Measurements from ENCODE around the gene METTL17.
"Not testable (repeated sequence)": the region's sequence is repeated elsewhere in the genome, so short reads cannot be mapped to it uniquely, and the experiment has no call there.

The METTL17 gene

DNA sequence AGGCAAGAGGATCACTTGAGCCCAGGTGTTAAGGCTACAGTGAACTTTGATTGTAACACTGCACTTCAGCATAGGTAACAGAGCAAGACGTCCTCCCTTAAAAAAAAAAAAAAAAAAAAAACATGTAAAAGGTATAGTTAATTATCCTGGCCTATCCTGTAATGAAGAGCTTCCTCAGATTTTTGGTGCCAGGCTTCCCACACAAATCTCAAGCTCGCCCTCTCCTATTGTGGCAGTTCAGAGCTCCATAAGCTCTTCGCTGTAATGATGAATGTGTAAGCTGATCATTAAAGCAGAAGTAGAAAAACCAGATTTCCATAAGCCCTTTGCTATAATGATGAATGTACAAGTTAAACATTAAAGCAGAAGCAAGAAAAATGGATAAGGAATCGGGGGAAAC is 7.3 kb downstream of the METTL17 start:
- DNase-seq, result no peak

DNA sequence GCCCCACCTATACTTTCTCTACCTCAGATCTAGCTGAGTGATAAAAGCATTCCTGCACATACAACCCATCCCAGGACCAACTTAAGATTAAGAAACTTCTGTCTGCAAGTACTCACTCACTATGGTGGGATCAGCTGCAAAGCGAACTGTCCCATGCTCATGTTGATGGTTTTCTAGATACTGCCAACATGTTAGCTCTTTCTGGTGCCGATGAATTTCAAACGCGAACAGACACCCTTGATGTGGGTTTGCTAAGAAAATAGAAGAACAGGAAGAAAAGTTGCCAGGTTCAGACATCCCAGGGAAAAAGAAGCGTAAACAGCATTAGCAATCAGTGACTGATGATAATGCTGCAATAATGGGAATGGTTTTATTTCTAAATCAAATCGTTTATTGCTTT is 7.8 kb downstream of the METTL17 start:
- no peak for DNase-seq

DNA sequence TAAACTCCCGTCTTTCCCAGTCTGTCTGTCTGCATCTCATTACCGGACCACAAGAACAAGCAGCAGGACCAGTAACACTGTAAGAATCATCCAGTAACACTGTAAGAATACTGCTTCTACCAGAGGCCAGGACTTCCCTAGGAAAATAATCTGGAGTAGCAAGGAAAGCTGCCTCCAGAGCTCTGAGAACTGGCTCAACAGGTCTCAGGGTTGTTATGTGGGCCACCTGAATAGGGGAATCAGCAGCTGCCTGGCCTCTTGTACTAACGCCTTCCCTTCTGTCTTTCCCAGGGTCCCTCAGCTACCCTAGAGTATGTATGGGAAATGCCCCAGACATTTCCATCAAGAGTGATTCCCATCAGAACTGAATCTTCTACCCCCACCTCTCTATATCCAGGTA is 8.4 kb downstream of the METTL17 start:
- DNase-seq, result no peak

DNA sequence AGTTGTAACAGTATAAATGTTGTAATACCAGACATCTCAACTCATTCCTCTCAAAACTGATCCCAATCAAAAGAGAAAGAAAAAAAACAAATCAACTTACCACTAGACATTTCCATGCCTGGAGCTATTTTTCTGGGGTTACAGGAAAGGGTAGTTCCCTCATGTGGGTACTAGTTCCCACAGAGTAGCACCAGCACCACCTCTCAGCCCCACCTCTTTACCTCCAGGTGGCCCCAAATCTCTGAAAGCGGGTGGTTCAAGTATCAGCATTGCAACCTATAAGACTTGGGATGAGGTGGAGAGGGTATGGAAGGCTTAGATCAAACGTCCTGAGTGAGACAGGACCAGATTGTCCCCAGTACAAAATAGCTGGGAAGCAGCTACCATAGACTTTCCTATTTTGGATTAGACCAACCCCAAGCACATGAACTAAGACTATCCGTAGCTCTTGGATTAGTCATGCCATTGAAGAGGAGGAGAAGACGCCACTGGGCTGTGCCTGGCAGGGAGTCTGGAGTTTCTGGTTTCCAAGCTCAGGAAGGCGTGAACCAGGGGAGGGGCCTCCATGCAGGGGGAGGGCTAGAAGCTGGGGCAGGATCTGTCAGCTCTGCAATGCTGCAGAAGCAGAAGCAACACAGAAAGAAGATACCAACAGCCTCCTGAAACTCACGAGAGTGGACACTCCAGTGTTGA is 9.0 kb downstream of the METTL17 start, which contains the start of gene SLC39A2:
TSS of gene SLC39A2 (plus strand) at position 620 of the 693 bp plus-strand sequence. CDS start 154 bp downstream, outside the sequence.
- no peak for DNase-seq

DNA sequence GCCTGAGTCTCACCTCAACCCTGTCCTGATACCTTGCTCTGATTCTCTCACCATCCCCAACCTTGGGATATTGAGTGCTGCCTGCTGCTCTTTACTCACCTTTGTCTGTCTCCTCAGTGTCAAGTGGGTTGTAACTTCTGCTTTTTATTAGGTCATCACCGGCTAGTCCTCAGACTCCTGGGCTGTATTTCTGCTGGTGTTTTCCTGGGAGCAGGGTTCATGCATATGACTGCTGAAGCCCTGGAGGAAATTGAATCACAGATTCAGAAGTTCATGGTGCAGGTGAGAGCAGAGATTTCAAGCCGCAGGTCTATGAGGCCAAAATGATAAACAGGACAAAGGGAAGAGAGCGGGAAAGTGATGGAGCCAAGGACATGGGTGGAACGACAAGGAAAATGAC is 9.8 kb downstream of the METTL17 start:
- DNase-seq, result no peak

DNA sequence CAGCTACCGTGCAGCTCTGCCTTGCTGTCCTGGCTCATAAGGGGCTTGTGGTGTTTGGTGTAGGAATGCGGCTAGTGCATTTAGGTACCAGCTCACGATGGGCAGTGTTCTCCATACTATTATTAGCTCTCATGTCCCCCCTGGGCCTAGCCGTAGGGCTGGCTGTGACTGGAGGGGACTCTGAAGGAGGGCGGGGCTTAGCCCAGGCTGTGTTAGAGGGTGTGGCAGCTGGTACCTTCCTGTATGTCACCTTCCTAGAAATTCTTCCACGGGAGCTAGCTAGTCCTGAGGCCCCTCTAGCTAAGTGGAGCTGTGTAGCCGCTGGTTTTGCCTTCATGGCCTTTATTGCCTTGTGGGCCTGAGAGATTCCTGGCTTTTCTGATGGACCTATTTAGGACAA is 11.4 kb downstream of the METTL17 start:
- no peak for DNase-seq

DNA sequence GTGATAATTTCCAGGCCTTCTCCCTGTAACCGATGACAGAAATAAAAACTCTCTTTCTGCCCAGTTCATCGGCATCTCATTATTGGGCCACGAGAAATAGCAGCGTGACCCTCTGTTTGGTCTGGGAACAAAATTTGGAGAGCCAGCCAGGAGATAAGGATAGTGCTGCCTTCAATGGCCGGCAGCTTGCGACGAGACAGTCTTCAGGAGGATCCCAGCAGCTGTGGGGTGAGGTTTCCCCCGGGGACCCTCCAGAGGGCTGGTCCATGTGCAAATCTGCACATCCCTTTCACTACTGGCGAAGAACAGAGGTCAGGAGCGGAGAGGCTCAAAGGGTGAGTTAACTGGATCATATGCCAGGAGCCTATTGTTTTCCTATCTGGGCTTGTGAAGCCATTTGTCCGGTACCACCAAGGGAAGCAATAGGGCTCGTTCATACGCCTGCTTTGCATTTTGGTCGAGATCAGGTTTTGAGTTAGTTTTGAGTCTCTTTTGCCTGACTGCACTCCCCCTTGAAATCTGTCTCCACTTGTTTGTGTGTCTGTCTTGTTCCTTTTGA is 14.1 kb downstream of the METTL17 start:
- no peak for DNase-seq

DNA sequence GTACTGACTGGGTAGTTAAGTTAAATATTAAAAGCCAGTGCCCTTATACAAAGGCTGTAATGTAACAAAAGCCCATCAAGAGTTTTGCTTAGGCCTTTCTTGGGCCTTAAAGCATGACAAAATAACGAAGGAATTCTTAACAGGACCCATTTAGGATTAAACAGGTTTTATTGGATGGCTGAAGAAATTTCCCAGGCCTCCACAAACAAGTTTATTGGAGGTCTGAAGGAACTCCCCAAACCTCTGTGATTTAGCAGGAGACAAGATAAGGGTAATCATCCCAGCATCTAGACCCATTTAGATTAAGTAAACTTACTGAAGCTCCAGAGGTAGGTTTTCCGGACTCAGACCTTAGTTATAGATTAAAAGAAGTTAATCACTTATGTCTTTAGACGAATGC is 19.9 kb downstream of the METTL17 start:
- not testable (repeated sequence) for DNase-seq

DNA sequence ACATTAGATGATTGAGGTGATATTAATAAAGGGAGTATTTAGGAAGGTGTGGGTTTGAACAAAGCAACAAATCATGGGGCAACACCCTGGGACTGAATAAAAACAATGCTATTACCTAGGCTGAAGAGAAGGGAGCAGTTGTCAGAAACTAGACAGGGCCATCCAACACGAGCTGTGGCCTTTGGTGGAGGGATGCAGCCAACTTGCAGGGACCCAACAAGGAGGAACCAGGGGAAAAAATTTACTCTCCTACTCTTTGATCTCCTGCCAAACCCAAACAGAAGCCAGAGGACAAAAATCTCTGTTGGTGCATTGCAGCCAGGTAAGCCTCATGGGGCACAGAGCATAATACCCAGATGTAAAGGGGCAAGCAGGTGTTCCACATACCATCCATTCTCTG is 21.4 kb downstream of the METTL17 start:
- no peak for DNase-seq

DNA sequence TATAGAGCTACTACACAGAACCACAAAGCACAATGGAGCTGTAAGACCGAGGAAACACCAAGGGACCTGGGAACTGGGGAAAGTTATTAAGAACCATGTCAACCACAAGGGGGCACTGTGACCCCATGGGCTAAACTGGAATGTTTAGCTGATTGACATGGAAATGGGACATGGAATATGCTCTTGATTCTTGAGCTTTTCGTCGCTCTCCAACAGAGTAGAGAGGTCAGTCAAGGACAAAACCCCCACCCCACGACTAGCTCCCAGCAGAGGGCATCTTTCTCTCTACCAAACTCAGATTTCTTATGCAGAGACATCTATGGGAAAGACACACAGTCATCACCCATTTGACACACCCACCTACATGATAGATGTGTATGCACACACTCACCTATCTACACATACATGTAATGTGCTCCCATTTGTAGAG is 25.0 kb downstream of the METTL17 start:
- peak; percentile 80 for DNase-seq

DNA sequence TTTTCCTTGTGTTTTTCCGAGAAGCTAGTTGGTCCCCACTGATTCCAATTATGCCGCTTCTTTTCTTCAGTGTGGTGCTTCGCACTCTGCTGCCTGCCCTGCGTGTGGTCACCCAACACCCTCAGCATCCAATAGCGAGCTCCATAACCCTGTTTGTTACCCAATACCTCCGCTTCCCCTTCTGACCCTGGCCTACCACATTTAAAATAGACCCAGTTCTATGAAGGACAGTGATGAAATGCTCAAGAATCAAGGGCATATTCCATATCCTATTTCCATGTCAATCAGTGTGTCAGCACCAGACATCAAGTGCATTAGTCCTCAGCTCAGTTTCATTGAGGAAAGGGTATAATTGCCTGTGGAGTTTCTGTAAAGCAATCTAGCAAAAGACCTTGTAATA is 25.5 kb downstream of the METTL17 start:
- DNase-seq, result no peak

DNA sequence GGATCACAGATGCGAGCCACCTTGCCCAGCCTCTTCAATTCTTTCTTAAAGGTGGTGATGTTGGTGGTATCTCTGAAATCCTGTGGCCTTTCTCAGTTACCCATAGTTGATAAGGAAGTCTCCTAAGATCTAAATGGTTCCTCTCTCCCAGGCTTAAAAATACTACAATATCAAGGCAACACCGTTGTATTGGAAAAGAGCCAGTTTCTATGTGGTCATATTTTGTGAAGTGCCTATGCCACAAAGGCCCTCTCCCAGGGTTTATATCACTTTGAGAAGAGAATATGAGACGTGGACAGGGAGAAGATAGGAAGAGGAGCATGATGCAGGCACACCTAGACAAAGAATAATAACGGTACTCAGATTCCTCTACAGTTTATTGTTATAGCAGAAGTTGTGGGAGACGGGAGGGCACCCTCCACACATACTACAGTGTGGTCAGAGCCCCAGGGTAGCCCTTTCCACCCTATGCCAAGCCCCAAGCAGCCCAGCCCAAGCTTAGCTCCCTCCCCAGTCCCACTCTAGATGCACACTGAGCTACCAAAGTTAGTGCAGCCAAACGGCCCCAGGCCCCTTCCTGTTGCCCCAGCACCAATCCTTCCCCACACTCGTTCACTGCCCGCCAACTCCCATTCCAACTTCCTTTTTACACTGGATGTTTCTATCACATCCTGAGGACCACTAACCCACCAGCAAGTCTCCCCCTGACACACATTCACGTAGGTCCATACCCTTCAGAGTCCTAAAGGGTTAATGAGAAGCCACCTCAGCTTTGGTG is 26.8 kb downstream of the METTL17 start:
- DNase-seq, result no peak

DNA sequence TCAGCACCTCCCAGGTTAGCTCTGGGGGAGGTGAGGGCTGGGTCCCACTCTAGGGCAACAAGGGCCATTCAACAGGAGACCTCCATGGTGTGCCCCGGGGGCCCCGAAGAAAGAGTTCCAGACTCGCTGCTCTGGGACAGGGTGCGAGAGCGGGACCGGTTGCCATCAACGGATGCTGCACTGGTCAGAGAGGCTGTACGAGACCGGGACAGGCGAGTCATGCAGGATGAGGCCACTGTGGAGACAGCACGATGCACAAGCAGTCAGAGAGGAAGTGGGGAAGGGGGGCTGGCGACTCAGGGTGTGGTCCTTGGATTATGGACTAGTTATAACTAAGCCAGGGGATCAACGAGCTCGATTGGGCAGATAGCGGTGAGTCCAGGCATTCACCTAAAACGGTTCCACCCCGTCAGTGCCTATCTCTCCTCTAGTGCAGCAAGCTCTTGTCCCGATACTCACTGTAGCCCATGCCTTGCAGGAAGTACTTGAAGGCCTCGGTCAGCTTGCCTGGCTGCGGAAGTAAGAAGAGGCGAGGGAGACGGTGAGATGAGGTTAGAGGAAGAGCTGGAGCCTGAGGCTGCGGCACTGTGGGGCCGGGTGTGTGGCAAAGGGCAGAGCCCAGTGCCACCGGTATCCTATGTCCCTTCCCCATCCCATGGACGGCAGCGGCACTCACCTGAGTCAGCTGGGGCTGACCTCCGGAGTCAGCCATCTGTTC is 27.9 kb downstream of the METTL17 start:
- no peak for DNase-seq

DNA sequence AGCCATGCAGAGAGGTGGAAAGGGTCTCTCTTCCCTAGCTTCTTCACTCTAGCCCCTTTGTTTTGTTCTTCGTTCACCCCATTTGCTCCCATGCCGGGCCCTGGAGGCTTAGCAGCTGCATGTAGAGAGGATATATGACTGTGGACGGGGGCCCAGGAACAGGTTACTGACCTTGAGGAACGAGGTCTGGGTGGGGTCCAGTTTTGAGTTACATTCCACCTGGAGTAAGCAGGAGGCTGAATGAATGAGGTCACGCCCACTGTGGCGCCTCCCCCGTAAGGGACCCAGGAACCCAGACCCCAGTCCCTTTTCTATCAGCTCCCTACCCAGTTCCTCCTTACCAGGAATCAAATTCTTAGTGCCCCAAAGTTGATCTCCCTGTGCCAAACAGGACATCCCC is 28.5 kb downstream of the METTL17 start:
- no peak for DNase-seq

DNA sequence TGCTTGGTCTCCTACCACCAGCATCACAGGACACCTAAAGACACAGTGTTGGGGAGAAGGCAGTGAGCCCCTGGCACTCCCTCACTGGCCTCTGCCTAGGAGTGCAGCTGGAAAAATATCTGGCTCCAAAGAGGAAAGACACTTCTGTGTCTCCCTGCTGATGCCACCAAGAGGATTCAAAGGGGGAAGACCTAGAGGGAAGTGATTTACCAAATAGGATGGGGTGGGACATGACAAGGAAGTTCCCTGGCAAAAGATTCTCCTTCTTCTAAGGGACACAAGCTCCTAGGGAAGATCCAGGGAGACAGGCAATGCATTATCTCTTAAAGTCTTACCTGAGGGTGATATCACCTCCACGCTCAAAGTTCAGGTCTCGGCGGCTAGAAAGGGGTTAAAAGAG is 29.0 kb downstream of the METTL17 start:
- DNase-seq, result no peak

DNA sequence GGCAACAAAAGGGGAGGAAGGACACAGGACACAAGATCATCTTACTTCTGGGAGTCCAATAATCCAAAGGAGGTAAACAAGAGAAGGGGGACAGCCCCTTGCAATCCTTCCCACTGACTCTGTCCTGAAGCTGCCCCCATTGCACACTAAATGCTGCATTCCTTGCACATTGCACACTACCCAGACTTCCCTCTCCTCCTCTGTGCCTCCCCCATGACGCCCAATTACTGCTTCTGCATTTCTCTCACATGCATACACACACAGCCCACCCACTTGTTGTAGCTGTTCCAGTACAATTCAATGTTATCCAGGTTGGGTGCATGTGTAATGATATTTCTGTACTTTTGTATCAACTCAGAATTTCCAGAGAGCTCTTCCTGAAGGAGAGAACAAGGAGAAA is 29.6 kb downstream of the METTL17 start:
- DNase-seq, result no peak

DNA sequence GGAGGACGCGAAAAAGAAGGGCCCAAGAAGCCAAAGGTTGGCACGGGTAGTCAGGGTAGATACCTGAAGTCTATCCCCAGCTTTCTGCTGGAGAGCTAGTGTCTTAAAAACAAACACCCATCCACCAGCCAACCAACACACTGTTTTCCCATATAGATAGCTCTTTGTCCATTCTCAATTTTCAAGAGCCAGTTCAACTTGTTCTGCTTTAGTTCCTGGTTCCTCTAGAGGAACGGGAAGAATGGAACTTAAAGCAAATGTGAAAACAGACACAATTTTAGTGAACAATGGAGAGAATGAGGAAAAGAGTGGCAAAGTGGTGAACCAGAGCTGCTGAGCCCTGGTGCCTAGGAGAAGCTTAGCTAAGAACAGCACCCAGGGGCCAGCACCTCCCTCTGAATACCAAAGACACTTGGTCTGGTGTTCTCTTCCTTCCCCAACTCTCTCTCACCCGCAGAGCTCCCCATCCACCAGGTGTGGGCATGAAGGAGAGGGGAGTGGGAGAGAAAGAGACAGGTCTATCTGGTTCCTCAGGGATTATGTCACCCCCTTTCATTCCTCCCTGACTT is 31.3 kb downstream of the METTL17 start:
- no peak for DNase-seq

DNA sequence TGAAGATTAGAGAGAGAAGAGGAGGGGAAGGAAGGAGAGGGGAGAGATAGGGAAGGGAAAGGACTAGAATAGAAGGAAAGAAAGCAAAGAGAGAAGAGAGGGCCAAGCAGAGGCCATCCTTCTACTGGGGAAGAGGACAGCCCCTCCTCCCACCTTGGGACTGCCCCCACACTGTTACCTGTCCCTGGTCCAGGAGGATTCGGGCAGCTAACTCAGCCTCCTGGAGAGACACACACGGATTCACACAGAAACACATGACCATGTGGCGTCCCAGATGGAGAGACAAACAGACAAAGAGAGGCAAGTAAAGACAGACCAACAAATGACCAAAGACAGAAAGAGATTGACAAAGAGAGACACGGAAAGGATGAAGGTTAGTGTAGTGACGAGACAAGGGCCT is 32.9 kb downstream of the METTL17 start:
- no peak for DNase-seq

DNA sequence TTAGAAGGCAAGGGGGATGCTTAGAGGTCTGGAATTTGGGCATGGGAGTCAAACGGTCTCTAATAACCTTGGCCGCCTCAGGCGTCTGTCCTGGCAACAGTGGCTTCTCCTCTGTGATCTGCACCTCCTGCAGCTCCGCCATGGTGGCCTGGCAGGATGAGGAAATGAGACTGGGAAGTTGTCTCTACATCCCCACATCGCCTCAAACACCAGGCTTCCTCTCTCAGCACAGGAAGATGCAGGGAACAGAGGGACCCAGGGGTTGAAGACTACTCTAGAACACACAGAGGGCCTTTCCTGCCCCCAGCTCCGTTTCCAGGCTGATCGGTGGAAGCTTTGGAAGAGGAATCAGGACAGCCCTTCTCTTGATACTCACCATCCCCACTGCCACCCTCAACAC is 33.4 kb downstream of the METTL17 start:
- no peak for DNase-seq

DNA sequence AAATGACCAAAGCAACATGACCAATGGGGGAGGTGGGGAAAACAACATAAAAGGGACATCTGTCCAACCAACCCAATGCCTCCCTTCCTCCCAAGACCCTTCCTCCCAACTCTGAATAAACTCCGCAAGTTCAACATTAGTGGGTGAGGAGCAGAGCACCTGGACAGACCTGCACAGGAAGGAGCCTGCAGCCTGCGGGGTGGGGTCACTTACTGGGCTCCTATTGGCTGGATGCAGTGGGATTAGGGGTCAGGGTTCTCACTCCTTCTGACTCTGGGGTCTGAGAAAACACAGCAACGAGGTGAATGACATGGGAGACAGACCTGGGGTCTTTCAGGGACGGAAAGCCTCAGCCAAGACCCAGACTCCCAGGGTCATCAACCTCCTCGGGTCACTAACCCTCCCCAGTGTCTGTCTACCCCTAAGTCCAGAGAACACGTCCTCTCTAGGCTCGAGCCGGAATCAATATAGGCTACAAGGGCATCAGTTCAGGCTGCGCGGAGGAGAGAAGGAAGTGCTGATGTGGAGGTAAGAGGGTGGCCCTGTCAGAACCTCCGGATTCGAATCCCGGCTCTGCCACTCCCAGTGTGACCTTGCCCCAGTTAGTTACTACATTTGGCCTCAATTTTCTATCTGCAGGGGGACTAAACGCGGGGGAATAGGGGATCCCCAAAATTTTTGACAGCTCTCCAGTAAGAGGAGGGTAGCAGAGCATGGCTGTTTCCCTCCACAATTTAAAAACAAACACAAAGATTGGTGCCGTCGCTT is 34.2 kb downstream of the METTL17 start:
- DNase-seq, result no peak

DNA sequence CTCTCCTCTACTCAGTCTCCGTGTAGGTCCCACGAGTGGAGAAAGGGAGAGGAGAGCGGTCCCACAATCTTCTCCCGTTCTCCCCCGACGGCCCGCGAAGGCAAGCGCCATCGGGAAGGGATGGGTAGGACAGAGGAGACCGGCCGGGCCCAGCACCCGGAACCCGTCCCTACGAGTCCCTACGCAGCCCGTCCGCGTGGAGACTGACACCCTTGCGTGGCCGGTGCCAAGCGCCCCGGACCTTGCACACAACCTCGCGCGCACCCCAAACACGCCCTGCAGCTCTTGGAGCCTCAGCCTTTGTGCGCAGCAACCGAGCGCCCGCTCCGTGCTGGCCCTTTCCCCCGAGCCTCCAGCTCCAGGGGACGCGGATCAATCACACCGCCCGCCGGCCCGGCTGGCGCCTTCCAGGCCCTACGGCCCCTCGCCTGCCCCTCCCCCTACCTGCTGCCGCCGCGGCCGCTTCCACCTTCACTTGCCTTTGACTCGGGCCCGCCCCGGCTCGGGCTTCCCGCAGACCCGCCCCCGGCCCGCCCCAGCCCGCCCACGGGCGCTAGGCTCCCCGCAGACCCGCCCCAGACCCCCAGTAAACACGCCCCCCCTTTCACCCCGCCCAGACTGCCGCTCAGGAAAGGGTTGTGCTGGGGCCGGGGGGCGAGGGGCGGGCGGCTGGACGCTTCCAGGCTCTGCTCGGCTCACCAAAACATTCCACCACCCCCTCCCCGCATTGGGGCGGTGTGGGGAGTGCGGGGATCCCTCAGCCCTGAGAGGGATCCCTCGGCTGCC is 35.0 kb downstream of the METTL17 start, which contains the start of gene NDRG2:
TSS of gene NDRG2 (minus strand) at position 477 of the 786 bp plus-strand sequence. CDS start 1,746 bp downstream, outside the sequence.
- DNase-seq, result peak; percentile 53

All from NCI-H2227 treated with DMSO at 0.1 percent for 48 hours (cell line).